K562 (cell line): ENCODE measurements around the gene FHIT. TPM values are rescaled to one million over a fixed set of nuclear protein-coding genes. Genes with fewer than 3 reads are reported as not detected.

ENCODE experiments used
- CBX2 ChIP-seq: fragments of 200-600 bp; sonication (generic); IDR thresholded peaks from one replicate; pipeline ENCODE4 v1.6.1; 2012; ENCODE audit warnings: mild to moderate bottlenecking, low read length, inconsistent platforms; ENCODE audit not compliant: insufficient read depth, poor library complexity, severe bottlenecking
- ETS1 ChIP-seq: conservative IDR thresholded peaks from 2 replicates; pipeline ENCODE4 v1.6.1; 2011; ENCODE audit warnings: low read depth, mild to moderate bottlenecking, low read length; ENCODE audit not compliant: control insufficient read depth
- HCFC1 ChIP-seq: IDR thresholded peaks from 2 replicates; pipeline ENCODE4 v1.6.1; 2012; ENCODE audit warnings: low read depth, low read length, improper control_type of control experiment
- HDAC1 ChIP-seq, 2 experiments: fragments of 450-650 bp; IDR thresholded peaks; 2 replicates each; pipeline ENCODE4 v1.6.1; 2016 to 2017; ENCODE audit warnings: inconsistent platforms in 1 of 2, mild to moderate bottlenecking in 1 of 2, moderate library complexity in 1 of 2
- PCBP1 ChIP-seq: fragments of 200-400 bp; formaldehyde crosslinking; IDR thresholded peaks from 2 replicates; pipeline ENCODE4 v1.6.1; 2018; ENCODE audit warnings: mild to moderate bottlenecking, low read depth, low read length; ENCODE audit not compliant: poor library complexity, severe bottlenecking
- PPARD ChIP-seq: fragments of 250-450 bp; sonication (Bioruptor Pico); IDR thresholded peaks from 2 replicates; pipeline ENCODE4 v1.8.0; 2022; ENCODE audit warnings: inconsistent platforms, mild to moderate bottlenecking, moderate library complexity
- PURB ChIP-seq: sonication (generic); formaldehyde crosslinking; IDR thresholded peaks from 2 replicates; pipeline ENCODE4 v1.9.0; 2021; ENCODE audit warnings: low read depth, mild to moderate bottlenecking, missing genetic modification reagents
- TRIM24 ChIP-seq, 2 experiments: fragments of 450-650 bp; IDR thresholded peaks; 2 replicates each; pipeline ENCODE4 v1.6.1; 2016
- ZBTB7A ChIP-seq: IDR thresholded peaks from 2 replicates; pipeline ENCODE4 v1.6.1; 2011; ENCODE audit warnings: low read depth, mild to moderate bottlenecking, low read length, moderate library complexity, borderline replicate concordance; ENCODE audit not compliant: control insufficient read depth
- ZNF76 ChIP-seq: fragments of 250-450 bp; sonication (Bioruptor Pico); IDR thresholded peaks from 2 replicates; pipeline ENCODE4 v1.4.0; 2020; ENCODE audit warnings: mild to moderate bottlenecking, moderate library complexity, borderline replicate concordance
- polyA plus RNA-seq, 8 experiments: library from polyadenylated mRNA; depleted of rRNA in 4 of 8; stranded (reverse) in 5 of 8; unstranded in 3 of 8; fragments of >200 nt; fragmentation: Nextera tagmentation in 2 of 8; fragmentation: Illumina TruSeq in 1 of 8; extraction: Ambion mirVana in 2 of 8; extraction: Trizol in 1 of 8; gene quantifications; 2 replicates each; pipeline versions ENCODE4 v1.2.1 to v1.2.3, GENCODE V29; 2011 to 2014; ENCODE audit warnings: inconsistent platforms in 1 of 8, missing spikeins in 1 of 8
- total RNA-seq, 7 experiments: library from RNA; depleted of rRNA in 6 of 7; stranded (reverse); fragments of >200 nt in 6 of 7; fragmentation: Illumina TruSeq in 2 of 7; extraction: Trizol in 2 of 7; gene quantifications; 2 replicates each; pipeline versions ENCODE4 v1.2.1 to v1.2.3, GENCODE V29; 2011 to 2021; ENCODE audit warnings: low replicate concordance in 1 of 7
- TF ChIP-seq, protein P1 (sequence below): sonication (generic); formaldehyde crosslinking; IDR thresholded peaks from 2 replicates; pipeline ENCODE4 v1.8.1; 2023; ENCODE audit warnings: mild to moderate bottlenecking, missing genetic modification reagents

Gene FHIT
- total and polyA plus RNA-seq, 9 of the 15 experiments (the other 6 are each of a cell fraction or from before 2014, with no cell fraction given): 1.7 to 9.1 (median 4.3) TPM

- no peak for TF ChIP-seq ETS1
- no peak for TF ChIP-seq PCBP1
- TF ChIP-seq ZBTB7A: no peak
- no peak for TF ChIP-seq PURB (CRISPR knock-in tag)
- no peak for TF ChIP-seq PPARD (CRISPR knock-in tag)
- TF ChIP-seq CBX2: no peak
- TF ChIP-seq, protein P1, sequence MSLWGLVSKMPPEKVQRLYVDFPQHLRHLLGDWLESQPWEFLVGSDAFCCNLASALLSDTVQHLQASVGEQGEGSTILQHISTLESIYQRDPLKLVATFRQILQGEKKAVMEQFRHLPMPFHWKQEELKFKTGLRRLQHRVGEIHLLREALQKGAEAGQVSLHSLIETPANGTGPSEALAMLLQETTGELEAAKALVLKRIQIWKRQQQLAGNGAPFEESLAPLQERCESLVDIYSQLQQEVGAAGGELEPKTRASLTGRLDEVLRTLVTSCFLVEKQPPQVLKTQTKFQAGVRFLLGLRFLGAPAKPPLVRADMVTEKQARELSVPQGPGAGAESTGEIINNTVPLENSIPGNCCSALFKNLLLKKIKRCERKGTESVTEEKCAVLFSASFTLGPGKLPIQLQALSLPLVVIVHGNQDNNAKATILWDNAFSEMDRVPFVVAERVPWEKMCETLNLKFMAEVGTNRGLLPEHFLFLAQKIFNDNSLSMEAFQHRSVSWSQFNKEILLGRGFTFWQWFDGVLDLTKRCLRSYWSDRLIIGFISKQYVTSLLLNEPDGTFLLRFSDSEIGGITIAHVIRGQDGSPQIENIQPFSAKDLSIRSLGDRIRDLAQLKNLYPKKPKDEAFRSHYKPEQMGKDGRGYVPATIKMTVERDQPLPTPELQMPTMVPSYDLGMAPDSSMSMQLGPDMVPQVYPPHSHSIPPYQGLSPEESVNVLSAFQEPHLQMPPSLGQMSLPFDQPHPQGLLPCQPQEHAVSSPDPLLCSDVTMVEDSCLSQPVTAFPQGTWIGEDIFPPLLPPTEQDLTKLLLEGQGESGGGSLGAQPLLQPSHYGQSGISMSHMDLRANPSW (CRISPR knock-in tag): no peak
- TF ChIP-seq HDAC1 (IDR thresholded peaks at IDR 0.05): no peak
- no peak for TF ChIP-seq ZNF76 (CRISPR knock-in tag)
- TF ChIP-seq TRIM24 (IDR thresholded peaks at IDR 0.05): no peak
- TF ChIP-seq HCFC1: no peak
- TF ChIP-seq, all 486 proteins: peak for 0
These were observed 1520.7 kb downstream of the FHIT start (continued) for GRCh38 chr3:59730591-59730990.
